GM12878 (cell line): ENCODE data around the gene KIF9. TPM values are rescaled to one million over a fixed set of nuclear protein-coding genes. Genes with fewer than 3 reads are reported as not detected.

Source experiments
- ASH2L ChIP-seq: fragments of 300-600, 200-600 bp; sonication (generic); IDR thresholded peaks from 2 replicates; pipeline ENCODE4 v1.6.1; 2017; ENCODE audit warnings: low read depth, mild to moderate bottlenecking, borderline replicate concordance
- FOXK2 ChIP-seq: fragments of 450-650 bp; IDR thresholded peaks from 2 replicates; pipeline ENCODE4 v1.6.1; 2017; ENCODE audit warnings: mild to moderate bottlenecking, moderate library complexity
- IRF4 ChIP-seq: IDR thresholded peaks from 2 replicates; pipeline ENCODE4 v1.6.1; 2011; ENCODE audit warnings: low read depth, low read length
- KLF5 ChIP-seq: fragments of 450-650 bp; IDR thresholded peaks from 2 replicates; pipeline ENCODE4 v1.6.1; 2014; ENCODE audit warnings: mild to moderate bottlenecking; ENCODE audit not compliant: partially characterized antibody
- LARP7 ChIP-seq: fragments of 450-650 bp; IDR thresholded peaks from 2 replicates; pipeline ENCODE4 v1.6.1; 2017; ENCODE audit warnings: mild to moderate bottlenecking
- NFYB ChIP-seq: IDR thresholded peaks from 2 replicates; pipeline ENCODE4 v1.6.1; 2011; ENCODE audit warnings: low read depth, mild to moderate bottlenecking, low read length, improper control_type of control experiment, moderate library complexity; ENCODE audit not compliant: insufficient read depth
- POLR2A ChIP-seq: IDR thresholded peaks from 2 replicates; pipeline ENCODE4 v1.6.1; 2011; ENCODE audit warnings: low read depth, mild to moderate bottlenecking, low read length
- RAD51 ChIP-seq: fragments of 450-650 bp; IDR thresholded peaks from 2 replicates; pipeline ENCODE4 v1.6.1; 2016; ENCODE audit warnings: moderate library complexity, mild to moderate bottlenecking, inconsistent platforms
- SREBF1 ChIP-seq: IDR thresholded peaks from 2 replicates; pipeline ENCODE4 v1.6.1; 2012; ENCODE audit warnings: mild to moderate bottlenecking, low read length
- YY1 ChIP-seq: IDR thresholded peaks from 2 replicates; pipeline ENCODE4 v1.6.1; 2011; ENCODE audit warnings: low read depth, mild to moderate bottlenecking, low read length
- ZNF24 ChIP-seq: fragments of 450-650 bp; IDR thresholded peaks from 2 replicates; pipeline ENCODE4 v1.6.1; 2017; ENCODE audit warnings: antibody characterized with exemption, mild to moderate bottlenecking
- ZNF384 ChIP-seq: IDR thresholded peaks from 2 replicates; pipeline ENCODE4 v1.6.1; 2012; ENCODE audit warnings: low read depth, mild to moderate bottlenecking, low read length, improper control_type of control experiment, borderline replicate concordance
- polyA plus RNA-seq, 11 experiments: library from polyadenylated mRNA; depleted of rRNA in 4 of 11; unstranded in 6 of 11; stranded (reverse) in 5 of 11; fragments of >200 nt; fragmentation: Nextera tagmentation in 4 of 11; fragmentation: Illumina TruSeq in 1 of 11; extraction: Ambion mirVana in 4 of 11; extraction: Trizol in 1 of 11; gene quantifications; 1 replicate in 1 of 11; 2 replicates in 10 of 11; pipeline versions ENCODE4 v1.2.1 to v1.2.3, GENCODE V29; 2011 to 2016; ENCODE audit warnings: inconsistent platforms in 2 of 11, missing spikeins in 2 of 11, low read depth in 1 of 11
- total RNA-seq, 4 experiments: library from RNA; depleted of rRNA in 3 of 4; stranded (reverse); fragments of >200 nt in 3 of 4; fragmentation: Illumina TruSeq in 1 of 4; extraction: Trizol in 1 of 4; gene quantifications; 2 replicates each; pipeline versions ENCODE4 v1.2.1 to v1.2.3, GENCODE V29; 2013 to 2021
- TF ChIP-seq, protein P1 (sequence below): fragments of 450-650 bp; formaldehyde crosslinking; IDR thresholded peaks from 2 replicates; pipeline ENCODE4 v1.4.0; 2022; ENCODE audit warnings: mild to moderate bottlenecking, moderate library complexity
- TF ChIP-seq, protein P2 (sequence below): fragments of 450-650 bp; IDR thresholded peaks from 2 replicates; pipeline ENCODE4 v1.6.1; 2017; ENCODE audit warnings: borderline replicate concordance
- TF ChIP-seq, protein P3 (sequence below): fragments of 450-650 bp; IDR thresholded peaks from 2 replicates; pipeline ENCODE4 v1.6.1; 2017; ENCODE audit warnings: low read depth, mild to moderate bottlenecking, moderate library complexity
- TF ChIP-seq, protein P4 (sequence below): IDR thresholded peaks from 2 replicates; pipeline ENCODE4 v1.6.1; 2011; ENCODE audit warnings: mild to moderate bottlenecking, low read depth, low read length, moderate library complexity; ENCODE audit not compliant: insufficient replicate concordance
- TF ChIP-seq, protein P5 (sequence below): fragments of 150-350 bp; IDR thresholded peaks from 2 replicates; pipeline ENCODE4 v1.6.1; 2016; ENCODE audit warnings: low read depth, low read length
- TF ChIP-seq, protein P6 (sequence below): IDR thresholded peaks from 2 replicates; pipeline ENCODE4 v1.6.1; 2012; ENCODE audit warnings: low read depth, low read length, improper control_type of control experiment

KIF9 gene
- total and polyA plus RNA-seq, 10 of the 15 experiments (the other 5 are each of a cell fraction or from before 2014, with no cell fraction given): 3.0 to 10.2 (median 5.9) TPM

DNA sequence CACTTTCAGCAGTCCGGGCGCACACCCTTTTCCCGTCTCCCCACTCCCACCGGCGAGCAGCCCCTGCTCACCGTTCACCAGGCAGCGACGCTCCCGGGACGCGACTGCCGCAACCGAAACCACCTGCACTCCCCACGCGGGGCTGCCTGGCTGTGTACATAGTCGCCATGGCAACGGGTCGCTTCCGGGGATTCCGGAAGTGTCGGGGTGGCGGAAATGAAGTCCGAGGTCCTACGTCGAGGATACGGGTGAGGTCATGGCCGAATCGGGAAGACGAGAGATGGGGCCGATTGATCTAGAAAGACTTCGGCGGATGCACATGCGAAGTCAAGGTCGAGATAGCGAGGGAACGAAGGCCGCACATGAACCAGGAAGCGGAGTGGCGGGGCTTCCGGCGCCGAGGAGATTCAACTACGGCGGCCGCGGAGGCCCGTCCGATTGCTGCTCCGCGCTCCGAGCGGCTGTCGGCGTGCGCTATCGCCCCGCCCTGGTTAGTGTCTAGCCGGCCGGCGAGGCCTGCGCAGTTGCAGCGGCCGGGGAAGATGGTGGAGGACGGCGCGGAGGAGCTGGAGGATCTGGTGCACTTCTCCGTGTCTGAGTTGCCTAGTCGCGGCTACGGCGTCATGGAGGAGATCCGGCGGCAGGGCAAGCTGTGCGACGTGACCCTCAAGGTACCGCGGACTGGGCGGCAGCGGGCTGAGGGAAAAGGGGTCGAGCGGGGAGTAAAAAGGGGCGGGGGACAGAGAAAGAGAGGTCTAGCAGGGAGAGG lies at the start of gene KIF9, which contains the start of gene KLHL18 (continued):
- TF ChIP-seq IRF4 (peak; percentile 80), YY1 (peak; percentile 85), POLR2A (peak; percentile 96), RAD51 (no peak), NFYB (no peak), LARP7 (peak; percentile 93), KLF5 (peak; percentile 92), SREBF1 (no peak), ASH2L (no peak), ZNF24 (no peak), ZNF384 (no peak), FOXK2 (peak; percentile 77)
- TF ChIP-seq, protein P1, sequence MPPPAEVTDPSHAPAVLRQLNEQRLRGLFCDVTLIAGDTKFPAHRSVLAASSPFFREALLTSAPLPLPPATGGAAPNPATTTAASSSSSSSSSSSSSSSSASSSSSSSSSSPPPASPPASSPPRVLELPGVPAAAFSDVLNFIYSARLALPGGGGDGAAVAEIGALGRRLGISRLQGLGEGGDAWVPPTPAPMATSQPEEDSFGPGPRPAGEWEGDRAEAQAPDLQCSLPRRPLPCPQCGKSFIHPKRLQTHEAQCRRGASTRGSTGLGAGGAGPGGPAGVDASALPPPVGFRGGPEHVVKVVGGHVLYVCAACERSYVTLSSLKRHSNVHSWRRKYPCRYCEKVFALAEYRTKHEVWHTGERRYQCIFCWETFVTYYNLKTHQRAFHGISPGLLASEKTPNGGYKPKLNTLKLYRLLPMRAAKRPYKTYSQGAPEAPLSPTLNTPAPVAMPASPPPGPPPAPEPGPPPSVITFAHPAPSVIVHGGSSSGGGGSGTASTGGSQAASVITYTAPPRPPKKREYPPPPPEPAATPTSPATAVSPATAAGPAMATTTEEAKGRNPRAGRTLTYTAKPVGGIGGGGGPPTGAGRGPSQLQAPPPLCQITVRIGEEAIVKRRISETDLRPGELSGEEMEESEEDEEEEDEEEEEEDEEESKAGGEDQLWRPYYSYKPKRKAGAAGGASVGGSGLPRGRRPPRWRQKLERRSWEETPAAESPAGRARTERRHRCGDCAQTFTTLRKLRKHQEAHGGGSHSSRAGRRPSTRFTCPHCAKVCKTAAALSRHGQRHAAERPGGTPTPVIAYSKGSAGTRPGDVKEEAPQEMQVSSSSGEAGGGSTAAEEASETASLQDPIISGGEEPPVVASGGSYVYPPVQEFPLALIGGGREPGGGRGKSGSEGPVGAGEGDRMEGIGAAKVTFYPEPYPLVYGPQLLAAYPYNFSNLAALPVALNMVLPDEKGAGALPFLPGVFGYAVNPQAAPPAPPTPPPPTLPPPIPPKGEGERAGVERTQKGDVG (CRISPR knock-in tag): no peak
- TF ChIP-seq, protein P2, sequence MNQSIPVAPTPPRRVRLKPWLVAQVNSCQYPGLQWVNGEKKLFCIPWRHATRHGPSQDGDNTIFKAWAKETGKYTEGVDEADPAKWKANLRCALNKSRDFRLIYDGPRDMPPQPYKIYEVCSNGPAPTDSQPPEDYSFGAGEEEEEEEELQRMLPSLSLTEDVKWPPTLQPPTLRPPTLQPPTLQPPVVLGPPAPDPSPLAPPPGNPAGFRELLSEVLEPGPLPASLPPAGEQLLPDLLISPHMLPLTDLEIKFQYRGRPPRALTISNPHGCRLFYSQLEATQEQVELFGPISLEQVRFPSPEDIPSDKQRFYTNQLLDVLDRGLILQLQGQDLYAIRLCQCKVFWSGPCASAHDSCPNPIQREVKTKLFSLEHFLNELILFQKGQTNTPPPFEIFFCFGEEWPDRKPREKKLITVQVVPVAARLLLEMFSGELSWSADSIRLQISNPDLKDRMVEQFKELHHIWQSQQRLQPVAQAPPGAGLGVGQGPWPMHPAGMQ: no peak
- TF ChIP-seq, protein P3, sequence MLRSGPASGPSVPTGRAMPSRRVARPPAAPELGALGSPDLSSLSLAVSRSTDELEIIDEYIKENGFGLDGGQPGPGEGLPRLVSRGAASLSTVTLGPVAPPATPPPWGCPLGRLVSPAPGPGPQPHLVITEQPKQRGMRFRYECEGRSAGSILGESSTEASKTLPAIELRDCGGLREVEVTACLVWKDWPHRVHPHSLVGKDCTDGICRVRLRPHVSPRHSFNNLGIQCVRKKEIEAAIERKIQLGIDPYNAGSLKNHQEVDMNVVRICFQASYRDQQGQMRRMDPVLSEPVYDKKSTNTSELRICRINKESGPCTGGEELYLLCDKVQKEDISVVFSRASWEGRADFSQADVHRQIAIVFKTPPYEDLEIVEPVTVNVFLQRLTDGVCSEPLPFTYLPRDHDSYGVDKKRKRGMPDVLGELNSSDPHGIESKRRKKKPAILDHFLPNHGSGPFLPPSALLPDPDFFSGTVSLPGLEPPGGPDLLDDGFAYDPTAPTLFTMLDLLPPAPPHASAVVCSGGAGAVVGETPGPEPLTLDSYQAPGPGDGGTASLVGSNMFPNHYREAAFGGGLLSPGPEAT: peak; percentile 84
- TF ChIP-seq, protein P4, sequence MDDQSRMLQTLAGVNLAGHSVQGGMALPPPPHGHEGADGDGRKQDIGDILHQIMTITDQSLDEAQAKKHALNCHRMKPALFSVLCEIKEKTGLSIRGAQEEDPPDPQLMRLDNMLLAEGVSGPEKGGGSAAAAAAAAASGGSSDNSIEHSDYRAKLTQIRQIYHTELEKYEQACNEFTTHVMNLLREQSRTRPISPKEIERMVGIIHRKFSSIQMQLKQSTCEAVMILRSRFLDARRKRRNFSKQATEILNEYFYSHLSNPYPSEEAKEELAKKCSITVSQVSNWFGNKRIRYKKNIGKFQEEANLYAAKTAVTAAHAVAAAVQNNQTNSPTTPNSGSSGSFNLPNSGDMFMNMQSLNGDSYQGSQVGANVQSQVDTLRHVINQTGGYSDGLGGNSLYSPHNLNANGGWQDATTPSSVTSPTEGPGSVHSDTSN: peak; percentile 3
- TF ChIP-seq, protein P5, sequence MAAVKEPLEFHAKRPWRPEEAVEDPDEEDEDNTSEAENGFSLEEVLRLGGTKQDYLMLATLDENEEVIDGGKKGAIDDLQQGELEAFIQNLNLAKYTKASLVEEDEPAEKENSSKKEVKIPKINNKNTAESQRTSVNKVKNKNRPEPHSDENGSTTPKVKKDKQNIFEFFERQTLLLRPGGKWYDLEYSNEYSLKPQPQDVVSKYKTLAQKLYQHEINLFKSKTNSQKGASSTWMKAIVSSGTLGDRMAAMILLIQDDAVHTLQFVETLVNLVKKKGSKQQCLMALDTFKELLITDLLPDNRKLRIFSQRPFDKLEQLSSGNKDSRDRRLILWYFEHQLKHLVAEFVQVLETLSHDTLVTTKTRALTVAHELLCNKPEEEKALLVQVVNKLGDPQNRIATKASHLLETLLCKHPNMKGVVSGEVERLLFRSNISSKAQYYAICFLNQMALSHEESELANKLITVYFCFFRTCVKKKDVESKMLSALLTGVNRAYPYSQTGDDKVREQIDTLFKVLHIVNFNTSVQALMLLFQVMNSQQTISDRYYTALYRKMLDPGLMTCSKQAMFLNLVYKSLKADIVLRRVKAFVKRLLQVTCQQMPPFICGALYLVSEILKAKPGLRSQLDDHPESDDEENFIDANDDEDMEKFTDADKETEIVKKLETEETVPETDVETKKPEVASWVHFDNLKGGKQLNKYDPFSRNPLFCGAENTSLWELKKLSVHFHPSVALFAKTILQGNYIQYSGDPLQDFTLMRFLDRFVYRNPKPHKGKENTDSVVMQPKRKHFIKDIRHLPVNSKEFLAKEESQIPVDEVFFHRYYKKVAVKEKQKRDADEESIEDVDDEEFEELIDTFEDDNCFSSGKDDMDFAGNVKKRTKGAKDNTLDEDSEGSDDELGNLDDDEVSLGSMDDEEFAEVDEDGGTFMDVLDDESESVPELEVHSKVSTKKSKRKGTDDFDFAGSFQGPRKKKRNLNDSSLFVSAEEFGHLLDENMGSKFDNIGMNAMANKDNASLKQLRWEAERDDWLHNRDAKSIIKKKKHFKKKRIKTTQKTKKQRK: no peak
- TF ChIP-seq, protein P6, sequence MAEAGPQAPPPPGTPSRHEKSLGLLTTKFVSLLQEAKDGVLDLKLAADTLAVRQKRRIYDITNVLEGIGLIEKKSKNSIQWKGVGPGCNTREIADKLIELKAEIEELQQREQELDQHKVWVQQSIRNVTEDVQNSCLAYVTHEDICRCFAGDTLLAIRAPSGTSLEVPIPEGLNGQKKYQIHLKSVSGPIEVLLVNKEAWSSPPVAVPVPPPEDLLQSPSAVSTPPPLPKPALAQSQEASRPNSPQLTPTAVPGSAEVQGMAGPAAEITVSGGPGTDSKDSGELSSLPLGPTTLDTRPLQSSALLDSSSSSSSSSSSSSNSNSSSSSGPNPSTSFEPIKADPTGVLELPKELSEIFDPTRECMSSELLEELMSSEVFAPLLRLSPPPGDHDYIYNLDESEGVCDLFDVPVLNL: no peak
